Spinal cord (tissue), 10 donors: ENCODE results near the gene ABHD16A. TPM values are rescaled to one million over a fixed set of nuclear protein-coding genes. Genes with fewer than 3 reads are reported as not detected.

ENCODE experiments used
- DNase-seq, 6 donors: peaks; one replicate each; pipeline versions ENCODE4 v3.0.0 to v3.0.0-alpha.2; 2013 to 2015; ENCODE audit warnings: low spot score in 6 of 6, low read depth in 4 of 6
- H3K27ac ChIP-seq: one replicate; pipeline ENCODE4 v1.5.1; 2013; ENCODE audit warnings: low read depth, low read length, control low read depth
- H3K27me3 ChIP-seq: one replicate; pipeline ENCODE4 v1.6.1; 2013; ENCODE audit warnings: low read length; ENCODE audit not compliant: control insufficient read depth, insufficient read depth
- H3K36me3 ChIP-seq: one replicate; pipeline ENCODE4 v1.6.1; 2013; ENCODE audit warnings: low read length; ENCODE audit not compliant: control insufficient read depth, insufficient read depth
- H3K4me1 ChIP-seq: one replicate; pipeline ENCODE4 v1.6.1; 2013; ENCODE audit warnings: low read length; ENCODE audit not compliant: control insufficient read depth, insufficient read depth
- H3K4me3 ChIP-seq: one replicate; pipeline ENCODE4 v1.5.1; 2013; ENCODE audit warnings: low read depth, low read length, control low read depth
- H3K9me3 ChIP-seq: one replicate; pipeline ENCODE4 v1.6.1; 2013; ENCODE audit warnings: low read length; ENCODE audit not compliant: control insufficient read depth, insufficient read depth
- WGBS: methylation state at CpG from one replicate; pipeline ENCODE4 v1.1.5; 2013; ENCODE audit warnings: missing lambda C conversion rate; ENCODE audit not compliant: insufficient coverage; 5-methylcytosine and 5-hydroxymethylcytosine counted together
- polyA plus RNA-seq, 2 donors: library from polyadenylated mRNA; unstranded; fragments of 120-200 nt; gene quantifications; one replicate each; pipeline ENCODE4 v1.2.1, GENCODE V29; 2013; ENCODE audit not compliant: insufficient read length in 2 of 2
- total RNA-seq, 2 donors: library from RNA; depleted of rRNA in 1 of 2; stranded (reverse); fragments of 120-200 nt in 1 of 2; fragments of >200 nt in 1 of 2; gene quantifications; one replicate each; pipeline versions ENCODE4 v1.2.3 to v1.2.4, GENCODE V29; 2013 to 2014
- donor health status: healthy.

ABHD16A gene
- total and polyA plus RNA-seq, 4 donors = 51.8 to 85.8 (median 77.8) TPM

GRCh38 chr6:31658158-31658688, 44.9 kb downstream of the ABHD16A start:
- Histone ChIP-seq H3K27ac (no peak overlapping the region), H3K9me3 (no peaks in the 10 kb centered on the region), H3K4me1 (peaks cover 45% of the 10 kb centered on the region), H3K27me3 (no peaks in the 10 kb centered on the region), H3K4me3 (no peak overlapping the region), H3K36me3 (peaks cover 42% of the 10 kb centered on the region)
- no peak for DNase-seq
- WGBS = 91% methylated on average over 2 of the region's 4 CpGs

DNA sequence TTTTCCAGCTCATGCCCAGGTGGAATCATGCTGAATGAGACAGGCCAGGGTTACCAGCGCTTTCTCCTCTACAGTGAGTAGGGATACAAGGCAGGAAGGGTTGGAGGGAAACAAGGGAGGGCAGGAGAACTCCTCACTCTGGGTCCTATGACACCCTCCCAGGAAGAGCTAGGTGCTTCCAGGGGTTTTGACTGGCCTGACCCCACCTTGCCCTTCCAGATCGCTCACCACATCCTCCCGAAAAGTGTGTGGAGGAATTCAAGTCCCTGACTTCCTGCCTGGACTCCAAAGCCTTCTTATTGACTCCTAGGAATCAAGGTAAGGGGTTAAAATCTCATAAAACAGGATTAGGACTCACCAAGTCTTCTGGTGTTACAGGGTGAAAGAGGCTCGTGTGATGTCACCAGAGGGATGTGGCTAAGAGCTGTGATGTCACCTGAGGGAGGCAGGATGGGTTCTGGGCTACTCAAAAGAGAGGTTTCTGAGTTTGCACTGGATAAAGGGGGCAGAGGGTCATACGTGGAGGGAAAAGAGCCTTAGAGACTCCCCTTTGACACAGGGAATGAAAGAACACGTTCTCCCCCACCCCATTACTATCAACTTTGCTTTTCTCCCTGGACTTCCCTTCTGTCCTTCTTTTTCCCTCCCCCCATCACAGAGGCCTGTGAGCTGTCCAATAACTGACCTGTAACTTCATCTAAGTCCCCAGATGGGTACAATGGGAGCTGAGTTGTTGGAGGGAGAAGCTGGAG, 45.5 kb downstream of the ABHD16A start:
- WGBS = 93% methylated on average over 2 of the region's 6 CpGs
- H3K9me3 ChIP-seq = no peaks in the 10 kb centered on the region
- peaks cover 43% of the 10 kb centered on the region for H3K4me1 ChIP-seq
- DNase-seq = no peak
- peaks cover 38% of the 10 kb centered on the region for H3K36me3 ChIP-seq
- no peaks in the 10 kb centered on the region for H3K27me3 ChIP-seq
- no peak overlapping the region for H3K4me3 ChIP-seq
- no peak overlapping the region for H3K27ac ChIP-seq

DNA sequence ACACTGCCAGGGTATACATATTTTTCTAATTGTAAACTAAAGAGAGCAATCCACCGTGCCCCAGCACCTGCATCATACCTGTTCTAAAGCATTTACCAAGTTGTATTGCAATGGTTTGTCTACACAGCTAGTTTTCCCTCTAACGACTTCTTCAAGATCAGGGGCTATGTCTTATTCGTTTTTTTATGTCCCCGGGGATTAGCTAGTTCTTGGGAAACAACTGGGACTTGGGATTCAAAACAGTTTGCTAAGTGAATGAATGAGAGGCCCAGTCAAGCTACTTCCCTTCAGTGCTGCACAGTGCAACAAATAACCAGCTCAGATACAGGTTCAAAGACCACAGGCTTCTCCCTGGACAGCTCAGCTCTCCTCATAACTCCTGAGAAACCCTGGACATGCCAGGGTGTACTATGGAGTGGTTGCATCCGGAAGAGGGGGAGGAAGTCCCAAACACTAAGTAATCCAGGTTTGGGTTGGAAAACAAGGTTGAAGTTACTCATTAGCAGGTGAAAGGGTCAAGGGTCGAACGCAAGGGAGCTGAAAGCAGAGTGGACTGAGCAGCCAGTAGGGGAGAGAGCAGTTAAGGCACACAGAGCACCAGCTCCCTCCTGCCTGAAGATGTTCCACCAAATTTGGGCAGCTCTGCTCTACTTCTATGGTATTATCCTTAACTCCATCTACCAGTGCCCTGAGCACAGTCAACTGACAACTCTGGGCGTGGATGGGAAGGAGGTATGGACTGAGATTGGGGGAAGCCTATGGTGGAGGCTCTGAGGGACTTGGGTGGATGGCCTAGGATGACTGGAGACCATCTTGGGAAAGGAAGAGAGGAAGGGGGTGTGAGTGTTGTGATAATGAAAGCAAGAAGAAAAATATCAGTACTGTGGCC, 47.5 kb downstream of the ABHD16A start, which contains the start of gene APOM:
Gene APOM (plus strand): TSS at position 546 of the 889 bp plus-strand sequence. CDS start 73 bp downstream, at position 619.
- H3K4me3 ChIP-seq = no peak within 1 kb of the TSS
- no peaks in the 10 kb centered on the region for H3K27me3 ChIP-seq
- peaks cover 40% of the 10 kb centered on the region for H3K4me1 ChIP-seq
- DNase-seq = no peak
- no peaks in the 10 kb centered on the region for H3K9me3 ChIP-seq
- H3K27ac ChIP-seq = no peak within 1 kb of the TSS
- 100% methylated on average over 4 of the region's 8 CpGs for WGBS
- peaks cover 25% of the 10 kb centered on the region for H3K36me3 ChIP-seq

DNA sequence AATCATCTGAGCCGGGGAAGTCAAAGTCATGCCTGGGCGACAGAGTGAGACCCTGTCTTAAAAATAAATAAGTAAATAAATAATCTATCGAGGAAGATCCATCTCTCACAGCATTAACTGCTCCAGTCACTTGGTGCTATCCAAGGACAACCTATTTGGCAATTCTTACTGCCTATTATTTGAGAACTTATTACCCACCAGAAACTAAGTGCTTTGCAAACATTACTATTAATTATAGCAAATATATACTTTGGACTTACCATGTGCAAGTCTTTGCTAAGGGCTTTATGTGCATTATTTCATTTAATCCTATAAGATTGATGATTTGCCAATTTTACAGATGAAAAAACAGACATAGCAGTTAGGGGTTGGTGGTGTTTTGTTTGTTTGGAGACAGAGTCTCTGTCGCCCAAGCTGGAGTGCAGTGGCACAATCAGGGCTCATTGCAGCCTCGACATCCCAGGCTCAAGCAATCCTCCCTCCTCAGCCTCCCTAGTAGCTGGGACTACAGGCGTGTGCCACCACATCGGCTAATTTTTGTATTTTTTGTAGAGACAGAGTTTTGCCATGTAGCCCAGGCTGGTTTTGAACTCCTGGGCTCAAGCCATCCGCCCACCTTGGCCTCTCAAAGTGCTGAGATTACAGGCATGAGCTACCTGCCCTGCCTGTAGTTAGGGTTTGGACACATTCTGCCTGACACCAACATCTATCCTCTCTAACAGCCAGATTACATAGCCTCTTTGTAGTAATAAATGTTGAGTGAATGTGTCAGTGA, 48.4 kb downstream of the ABHD16A start:
- WGBS = 100% methylated on average over 1 of the region's 8 CpGs
- peaks cover 34% of the 10 kb centered on the region for H3K4me1 ChIP-seq
- H3K9me3 ChIP-seq = no peaks in the 10 kb centered on the region
- peaks cover 25% of the 10 kb centered on the region for H3K36me3 ChIP-seq
- no peak for DNase-seq
- H3K27me3 ChIP-seq = no peaks in the 10 kb centered on the region
- no peak overlapping the region for H3K27ac ChIP-seq
- no peak overlapping the region for H3K4me3 ChIP-seq

- Histone ChIP-seq H3K9me3 (no peaks in the 10 kb centered on the region), H3K27ac (peak overlapping the region; percentile 99), H3K4me3 (peak overlapping the region; percentile 98), H3K27me3 (no peaks in the 10 kb centered on the region), H3K4me1 (peaks cover 19% of the 10 kb centered on the region), H3K36me3 (peaks cover 24% of the 10 kb centered on the region)
- no peak for DNase-seq
- WGBS = 1% methylated on average over 20 of the region's 37 CpGs
These were observed 50.0 kb downstream of the ABHD16A start for GRCh38 chr6:31652925-31653724.

DNA sequence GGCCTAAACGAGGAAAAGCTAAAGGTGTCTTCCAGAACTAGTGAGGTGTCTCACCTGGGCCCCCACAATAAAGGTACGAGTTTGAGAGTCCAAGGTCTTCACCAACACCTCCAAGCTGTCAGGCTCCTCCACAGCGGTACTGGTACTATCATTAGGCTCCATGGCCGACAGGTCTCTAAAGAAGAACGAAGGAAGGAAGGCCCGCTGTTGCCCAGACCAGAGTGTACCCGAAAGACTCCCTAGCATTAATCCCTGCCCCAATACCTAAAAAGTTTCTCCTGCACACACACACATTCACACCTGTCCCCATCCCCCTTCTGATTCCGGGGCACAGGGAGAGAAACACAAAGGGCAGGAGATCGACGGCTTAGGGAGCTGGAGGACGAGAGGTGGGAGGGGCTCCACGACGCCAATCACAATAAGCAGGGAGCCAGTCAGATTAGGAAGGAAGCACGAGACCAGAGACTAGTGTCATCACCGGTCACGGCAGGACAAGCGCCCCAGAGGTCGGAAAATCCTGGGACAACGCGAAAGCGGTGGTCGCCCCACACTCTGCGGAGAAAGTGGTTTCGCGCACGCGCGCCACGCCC, 51.4 kb downstream of the ABHD16A start:
- peaks cover 29% of the 10 kb centered on the region for H3K36me3 ChIP-seq
- WGBS = 5% methylated on average over 25 of the region's 29 CpGs
- H3K27ac ChIP-seq = peak overlapping the region; percentile 99
- peaks cover 18% of the 10 kb centered on the region for H3K4me1 ChIP-seq
- no peaks in the 10 kb centered on the region for H3K27me3 ChIP-seq
- peak overlapping the region; percentile 98 for H3K4me3 ChIP-seq
- no peak for DNase-seq
- H3K9me3 ChIP-seq = no peaks in the 10 kb centered on the region

- peaks cover 86% of the 10 kb centered on the region for H3K36me3 ChIP-seq
- no peak for DNase-seq
- no peak overlapping the region for H3K4me3 ChIP-seq
- no peaks in the 10 kb centered on the region for H3K9me3 ChIP-seq
- WGBS = 98% methylated on average over 8 of the region's 9 CpGs
- H3K27me3 ChIP-seq = no peaks in the 10 kb centered on the region
- no peak overlapping the region for H3K27ac ChIP-seq
- H3K4me1 ChIP-seq = no peaks in the 10 kb centered on the region
These were observed 57.8 kb downstream of the ABHD16A start for GRCh38 chr6:31645325-31645724.

- Histone ChIP-seq H3K9me3 (no peaks in the 10 kb centered on the region), H3K27me3 (no peaks in the 10 kb centered on the region), H3K27ac (no peak overlapping the region), H3K36me3 (peaks cover 92% of the 10 kb centered on the region), H3K4me3 (no peak overlapping the region), H3K4me1 (no peaks in the 10 kb centered on the region)
- WGBS = 83% methylated on average over 10 of the region's 17 CpGs
- DNase-seq = no peak
These were observed 59.2 kb downstream of the ABHD16A start for GRCh38 chr6:31643818-31644454.
